Panc1 (cell line): ENCODE results near the gene DNAJC16. TPM values are rescaled to one million over a fixed set of nuclear protein-coding genes. Genes with fewer than 3 reads are reported as not detected.
"Not testable (repeated sequence)": the region's sequence is repeated elsewhere in the genome, so short reads cannot be mapped to it uniquely, and the experiment has no call there.

Experiments used
- ATAC-seq: fragments of 200-7000 bp; cut with Tn5 transposase; 2 replicates; pipeline ENCODE4 v1.9.1; 2020; ENCODE audit warnings: mild to moderate bottlenecking, moderate library complexity
- BruUV-seq: library from RNA; stranded (reverse); fragments of 400-500 nt; replicated peaks from 2 replicates; lab custom pipeline; 2021; lab: Mats Ljungman, UMichigan
- CTCF ChIA-PET: fragments of 300-600 bp; sonication (Branson Sonifier 250); formaldehyde crosslinking; loops from one replicate; lab custom pipeline; 2022; ENCODE audit warnings: antibody characterized with exemption; lab: Charles Lee
- POLR2A ChIA-PET: fragments of 300-600 bp; sonication (Branson Sonifier 250); formaldehyde crosslinking; loops from one replicate; lab custom pipeline; 2022; ENCODE audit warnings: antibody characterized with exemption; lab: Charles Lee
- DNase-seq: peaks from one replicate; pipeline ENCODE4 v3.0.0-alpha.2; 2010; ENCODE audit warnings: low read depth, low spot score
- H3K27ac ChIP-seq: 2 replicates; pipeline ENCODE4 v1.5.1; 2011; ENCODE audit warnings: mild to moderate bottlenecking, low read length, inconsistent platforms
- H3K27me3 ChIP-seq: fragments of 200-500 bp; sonication (Bioruptor generic); 2 replicates; pipeline ENCODE4 v1.6.0; 2014; ENCODE audit warnings: low read length, inconsistent platforms; ENCODE audit not compliant: control insufficient read depth, insufficient read depth
- H3K36me3 ChIP-seq: fragments of 200-500 bp; sonication (Bioruptor generic); 2 replicates; pipeline ENCODE4 v1.5.1; 2014; ENCODE audit warnings: inconsistent platforms, mild to moderate bottlenecking, low read length, moderate library complexity; ENCODE audit not compliant: control insufficient read depth, insufficient read depth
- H3K4me1 ChIP-seq: 2 replicates; pipeline ENCODE4 v1.5.1; 2011; ENCODE audit warnings: inconsistent platforms, mild to moderate bottlenecking, low read length, moderate library complexity; ENCODE audit not compliant: control insufficient read depth, insufficient read depth
- H3K4me3 ChIP-seq, 2 experiments: 2 replicates each; pipeline ENCODE4 v1.5.1; 2011 to 2012; ENCODE audit warnings: low read depth in 2 of 2, low read length in 2 of 2, mild to moderate bottlenecking in 2 of 2, inconsistent platforms in 1 of 2, moderate library complexity in 1 of 2
- H3K9me3 ChIP-seq: fragments of 200-500 bp; sonication (Bioruptor generic); 2 replicates; pipeline ENCODE4 v1.5.1; 2014; ENCODE audit warnings: low read depth, mild to moderate bottlenecking, inconsistent platforms, low read length, moderate library complexity; ENCODE audit not compliant: control insufficient read depth, insufficient read depth
- POLR2AphosphoS5 ChIP-seq: IDR thresholded peaks from 2 replicates; pipeline ENCODE4 v1.6.1; 2012; ENCODE audit warnings: mild to moderate bottlenecking, low read depth, low read length, moderate library complexity
- SIN3A ChIP-seq: IDR thresholded peaks from 2 replicates; pipeline ENCODE4 v1.6.1; 2012; ENCODE audit warnings: low read depth, mild to moderate bottlenecking, low read length, moderate library complexity, borderline replicate concordance; ENCODE audit not compliant: insufficient read depth
- TCF7L2 ChIP-seq: IDR thresholded peaks from 2 replicates; pipeline ENCODE4 v1.6.1; 2011; ENCODE audit warnings: mild to moderate bottlenecking, low read depth, low read length, inconsistent platforms
- in situ Hi-C: cut with HindIII; loops from 2 replicates; pipeline ENCODE4 v1.10.0; 2016; ENCODE audit warnings: low sequenced_read_pairs, low pct_unique_long_range_greater_than_20kb
- intact Hi-C: fragments of 100-400 bp; cut with micrococcal nuclease; formaldehyde crosslinking; loops from one replicate; pipeline ENCODE4 v1.10.0; 2022; ENCODE audit not compliant: unreplicated experiment
- total RNA-seq: library from RNA; stranded (reverse); gene quantifications from one replicate; pipeline ENCODE4 v1.2.1, GENCODE V29; 2021; ENCODE audit not compliant: unreplicated experiment
- TF ChIP-seq, protein P1 (sequence below), 2 experiments: IDR thresholded peaks; 2 replicates each; pipeline ENCODE4 v1.6.1; 2011 to 2012; ENCODE audit warnings: low read depth in 2 of 2, control low read depth in 1 of 2, low read length in 1 of 2, mild to moderate bottlenecking in 1 of 2, moderate library complexity in 1 of 2; ENCODE audit not compliant: insufficient read depth in 1 of 2
- TF ChIP-seq, protein P2 (sequence below): fragments of 450-650 bp; IDR thresholded peaks from 2 replicates; pipeline ENCODE4 v1.5.1; 2017; ENCODE audit warnings: mild to moderate bottlenecking

Gene DNAJC16
- total RNA-seq, 1 experiment from 2014 or later, result 22.0 TPM

DNA sequence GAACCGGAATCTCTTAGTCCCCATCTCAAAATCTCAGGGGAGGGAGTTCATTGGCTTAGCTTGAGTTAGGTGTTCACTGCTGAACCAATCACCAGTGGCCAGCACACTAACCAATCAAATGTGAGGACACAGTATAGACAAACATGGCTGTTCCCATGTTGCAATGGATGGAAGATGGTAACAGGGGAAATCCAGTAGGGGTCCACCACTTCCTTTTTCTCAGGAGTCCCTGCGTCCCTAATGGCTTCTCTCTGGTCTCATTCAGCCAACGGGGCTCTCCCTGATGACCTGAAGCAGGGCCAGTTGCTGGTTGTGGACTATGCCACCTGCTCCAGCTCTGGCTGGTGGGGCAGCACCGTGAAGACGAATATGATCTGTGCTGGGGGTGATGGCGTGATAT is 41.0 kb upstream of the DNAJC16 start:
- BruUV-seq, result no TSS peak
- no peak for ATAC-seq
- POLR2A ChIA-PET, result no interaction called here
- CTCF ChIA-PET, result no interaction called here
- no peaks in the 10 kb centered on the region for H3K4me1 ChIP-seq
- no peaks in the 10 kb centered on the region for H3K36me3 ChIP-seq
- H3K9me3 ChIP-seq, result no peaks in the 10 kb centered on the region
- H3K27ac ChIP-seq, result no peak overlapping the region
- TF ChIP-seq, protein P1, sequence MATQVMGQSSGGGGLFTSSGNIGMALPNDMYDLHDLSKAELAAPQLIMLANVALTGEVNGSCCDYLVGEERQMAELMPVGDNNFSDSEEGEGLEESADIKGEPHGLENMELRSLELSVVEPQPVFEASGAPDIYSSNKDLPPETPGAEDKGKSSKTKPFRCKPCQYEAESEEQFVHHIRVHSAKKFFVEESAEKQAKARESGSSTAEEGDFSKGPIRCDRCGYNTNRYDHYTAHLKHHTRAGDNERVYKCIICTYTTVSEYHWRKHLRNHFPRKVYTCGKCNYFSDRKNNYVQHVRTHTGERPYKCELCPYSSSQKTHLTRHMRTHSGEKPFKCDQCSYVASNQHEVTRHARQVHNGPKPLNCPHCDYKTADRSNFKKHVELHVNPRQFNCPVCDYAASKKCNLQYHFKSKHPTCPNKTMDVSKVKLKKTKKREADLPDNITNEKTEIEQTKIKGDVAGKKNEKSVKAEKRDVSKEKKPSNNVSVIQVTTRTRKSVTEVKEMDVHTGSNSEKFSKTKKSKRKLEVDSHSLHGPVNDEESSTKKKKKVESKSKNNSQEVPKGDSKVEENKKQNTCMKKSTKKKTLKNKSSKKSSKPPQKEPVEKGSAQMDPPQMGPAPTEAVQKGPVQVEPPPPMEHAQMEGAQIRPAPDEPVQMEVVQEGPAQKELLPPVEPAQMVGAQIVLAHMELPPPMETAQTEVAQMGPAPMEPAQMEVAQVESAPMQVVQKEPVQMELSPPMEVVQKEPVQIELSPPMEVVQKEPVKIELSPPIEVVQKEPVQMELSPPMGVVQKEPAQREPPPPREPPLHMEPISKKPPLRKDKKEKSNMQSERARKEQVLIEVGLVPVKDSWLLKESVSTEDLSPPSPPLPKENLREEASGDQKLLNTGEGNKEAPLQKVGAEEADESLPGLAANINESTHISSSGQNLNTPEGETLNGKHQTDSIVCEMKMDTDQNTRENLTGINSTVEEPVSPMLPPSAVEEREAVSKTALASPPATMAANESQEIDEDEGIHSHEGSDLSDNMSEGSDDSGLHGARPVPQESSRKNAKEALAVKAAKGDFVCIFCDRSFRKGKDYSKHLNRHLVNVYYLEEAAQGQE (IDR thresholded peaks at IDR 0.05; ENCODE audit: insufficient read depth in 1 of 2, low read depth in 2 of 2, low read length in 1 of 2), result no peak
- TF ChIP-seq SIN3A (no peak), POLR2AphosphoS5 (no peak), TCF7L2 (no peak)
- TF ChIP-seq, protein P2, sequence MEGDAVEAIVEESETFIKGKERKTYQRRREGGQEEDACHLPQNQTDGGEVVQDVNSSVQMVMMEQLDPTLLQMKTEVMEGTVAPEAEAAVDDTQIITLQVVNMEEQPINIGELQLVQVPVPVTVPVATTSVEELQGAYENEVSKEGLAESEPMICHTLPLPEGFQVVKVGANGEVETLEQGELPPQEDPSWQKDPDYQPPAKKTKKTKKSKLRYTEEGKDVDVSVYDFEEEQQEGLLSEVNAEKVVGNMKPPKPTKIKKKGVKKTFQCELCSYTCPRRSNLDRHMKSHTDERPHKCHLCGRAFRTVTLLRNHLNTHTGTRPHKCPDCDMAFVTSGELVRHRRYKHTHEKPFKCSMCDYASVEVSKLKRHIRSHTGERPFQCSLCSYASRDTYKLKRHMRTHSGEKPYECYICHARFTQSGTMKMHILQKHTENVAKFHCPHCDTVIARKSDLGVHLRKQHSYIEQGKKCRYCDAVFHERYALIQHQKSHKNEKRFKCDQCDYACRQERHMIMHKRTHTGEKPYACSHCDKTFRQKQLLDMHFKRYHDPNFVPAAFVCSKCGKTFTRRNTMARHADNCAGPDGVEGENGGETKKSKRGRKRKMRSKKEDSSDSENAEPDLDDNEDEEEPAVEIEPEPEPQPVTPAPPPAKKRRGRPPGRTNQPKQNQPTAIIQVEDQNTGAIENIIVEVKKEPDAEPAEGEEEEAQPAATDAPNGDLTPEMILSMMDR, result no peak
- H3K27me3 ChIP-seq, result no peaks in the 10 kb centered on the region
- intact Hi-C loops (no loop called here), in situ Hi-C loops (no loop called here)
- H3K4me3 ChIP-seq, result no peak overlapping the region
- no peak for DNase-seq

DNA sequence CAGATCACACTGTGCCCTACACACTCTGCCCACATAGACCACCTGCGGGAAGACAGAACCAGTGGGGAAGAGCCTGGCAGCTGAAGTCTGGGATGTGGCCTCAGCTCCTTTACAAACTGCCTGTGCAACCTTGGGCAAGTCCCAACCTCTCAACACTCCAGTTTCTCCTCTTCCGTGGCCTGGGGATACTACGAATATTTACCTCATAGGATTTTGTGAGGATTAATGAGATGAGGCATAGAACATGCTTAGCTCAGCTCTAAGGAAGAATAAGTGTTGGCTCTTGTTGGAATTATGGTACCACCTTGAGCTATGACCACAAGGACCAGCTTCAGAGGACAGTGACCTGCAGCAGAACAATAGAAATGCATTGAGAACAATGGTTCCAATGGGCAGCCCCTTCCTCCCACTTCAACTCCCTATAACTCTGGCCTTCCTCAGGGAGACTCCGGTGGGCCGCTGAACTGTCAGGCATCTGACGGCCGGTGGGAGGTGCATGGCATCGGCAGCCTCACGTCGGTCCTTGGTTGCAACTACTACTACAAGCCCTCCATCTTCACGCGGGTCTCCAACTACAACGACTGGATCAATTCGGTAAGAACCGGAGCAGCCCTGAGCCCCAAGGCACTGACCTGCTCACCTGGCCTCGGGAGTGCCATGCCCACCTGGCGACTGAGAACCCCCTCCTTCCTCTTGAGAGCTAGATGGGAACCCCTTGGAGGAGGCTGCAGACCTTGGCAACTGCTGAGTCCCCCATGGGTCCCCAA is 39.6 kb upstream of the DNAJC16 start:
- H3K27me3 ChIP-seq, DNase-seq, H3K36me3 ChIP-seq, H3K4me3 ChIP-seq, in situ Hi-C loops, CTCF ChIA-PET, ATAC-seq, H3K9me3 ChIP-seq, H3K4me1 ChIP-seq, H3K27ac ChIP-seq, BruUV-seq, intact Hi-C loops, POLR2A ChIA-PET: not testable (repeated sequence)

DNA sequence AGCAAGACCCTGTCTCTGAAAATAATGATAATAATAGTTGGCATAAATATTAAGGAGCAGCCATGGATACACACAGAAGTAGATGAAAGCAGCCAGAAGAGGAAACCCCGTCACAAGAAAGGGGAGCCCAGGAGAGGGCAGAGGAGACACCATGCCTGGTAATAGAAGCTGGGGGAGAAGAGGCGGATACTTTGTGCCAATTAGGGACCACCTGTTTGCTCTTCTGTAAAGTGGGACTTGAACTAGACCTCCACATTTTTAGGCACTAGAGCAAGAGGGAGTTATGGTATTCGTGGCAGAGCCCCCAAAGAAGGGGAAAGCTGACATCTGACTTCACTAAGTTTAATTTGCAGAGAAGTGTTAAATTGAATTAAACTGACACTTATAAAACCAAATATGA is 38.3 kb upstream of the DNAJC16 start:
- TF ChIP-seq POLR2AphosphoS5, result no peak
- TF ChIP-seq, protein P2, result no peak
- TF ChIP-seq TCF7L2, result no peak
- TF ChIP-seq, protein P1 (IDR thresholded peaks at IDR 0.05; ENCODE audit: insufficient read depth in 1 of 2, low read depth in 2 of 2, low read length in 1 of 2), result no peak
- TF ChIP-seq SIN3A, result no peak
- BruUV-seq, result no TSS peak
- ChIA-PET CTCF (no interaction called here), POLR2A (no interaction called here)
- Histone ChIP-seq H3K9me3 (no peaks in the 10 kb centered on the region), H3K4me1 (no peaks in the 10 kb centered on the region), H3K36me3 (no peaks in the 10 kb centered on the region), H3K27me3 (no peaks in the 10 kb centered on the region), H3K4me3 (no peak overlapping the region), H3K27ac (no peak overlapping the region)
- DNase-seq (no peak), ATAC-seq (no peak)
- in situ Hi-C loops, result no loop called here
- intact Hi-C loops, result no loop called here
